IMR-90 (cell line): Measurements from ENCODE around the gene CDH15. TPM values are rescaled to one million over a fixed set of nuclear protein-coding genes. Genes with fewer than 3 reads are reported as not detected.

Experiments used
- ATAC-seq: fragments of 200-7000 bp; cut with Tn5 transposase; 2 replicates; pipeline ENCODE4 v1.9.1; 2020; ENCODE audit warnings: low read depth, mild to moderate bottlenecking, moderate library complexity
- BruUV-seq: library from RNA; stranded (reverse); fragments of 400-500 nt; replicated peaks from 2 replicates; lab custom pipeline; 2021; lab: Mats Ljungman, UMichigan
- CTCF ChIA-PET: fragments of 300-600 bp; formaldehyde crosslinking; extraction: SDS; loops from one replicate; lab custom pipeline; 2021; ENCODE audit warnings: antibody characterized with exemption; lab: Yijun Ruan, JAX
- POLR2A ChIA-PET: fragments of 300-600 bp; sonication (Branson Sonifier 250); formaldehyde crosslinking; loops from one replicate; lab custom pipeline; 2022; ENCODE audit warnings: antibody characterized with exemption; ENCODE audit not compliant: unreplicated experiment; lab: Charles Lee
- DNase-seq: peaks from one replicate; pipeline ENCODE4 v3.0.0; 2013
- H2AFZ ChIP-seq: replicated peaks from 2 replicates; pipeline ENCODE3; 2013; ENCODE audit warnings: low read length, mild to moderate bottlenecking; ENCODE audit not compliant: poor library complexity
- H2AK5ac ChIP-seq: 2 replicates; pipeline ENCODE4 v1.6.1; 2013; ENCODE audit warnings: low read depth, low read length, inconsistent platforms
- H2AK9ac ChIP-seq: replicated peaks from 2 replicates; pipeline ENCODE3; 2013; ENCODE audit warnings: mild to moderate bottlenecking, low read depth, low read length, moderate library complexity; ENCODE audit not compliant: poor library complexity
- H2BK120ac ChIP-seq: 2 replicates; pipeline ENCODE4 v1.6.1; 2013; ENCODE audit warnings: low read depth, low read length, inconsistent platforms
- H2BK15ac ChIP-seq: 3 replicates; pipeline ENCODE4 v1.6.1; 2013; ENCODE audit warnings: low read depth, low read length, inconsistent platforms
- H2BK20ac ChIP-seq: 2 replicates; pipeline ENCODE4 v1.6.1; 2013; ENCODE audit warnings: low read depth, mild to moderate bottlenecking, inconsistent platforms, low read length, moderate library complexity
- H2BK5ac ChIP-seq: 2 replicates; pipeline ENCODE4 v1.6.1; 2013; ENCODE audit warnings: mild to moderate bottlenecking, low read depth, low read length, inconsistent platforms; ENCODE audit not compliant: poor library complexity, severe bottlenecking
- H3K14ac ChIP-seq: replicated peaks from 2 replicates; pipeline ENCODE4 v1.6.1; 2013; ENCODE audit warnings: low read depth, low read length, inconsistent platforms
- H3K18ac ChIP-seq: 2 replicates; pipeline ENCODE4 v1.6.1; 2013; ENCODE audit warnings: low read depth, low read length, control low read depth
- H3K23ac ChIP-seq: 2 replicates; pipeline ENCODE4 v1.6.1; 2013; ENCODE audit warnings: low read depth, low read length, inconsistent platforms
- H3K27ac ChIP-seq: 2 replicates; pipeline ENCODE4 v1.5.1; 2013; ENCODE audit warnings: mild to moderate bottlenecking, control low read depth, low read length; ENCODE audit not compliant: insufficient read depth
- H3K27me3 ChIP-seq: 2 replicates; pipeline ENCODE4 v1.6.1; 2013; ENCODE audit warnings: low read length; ENCODE audit not compliant: control insufficient read depth, insufficient read depth
- H3K36me3 ChIP-seq: 2 replicates; pipeline ENCODE4 v1.6.1; 2013; ENCODE audit warnings: low read length, mixed read lengths; ENCODE audit not compliant: control insufficient read depth, insufficient read depth
- H3K4ac ChIP-seq: 2 replicates; pipeline ENCODE4 v1.6.1; 2013; ENCODE audit warnings: low read depth, low read length, inconsistent platforms
- H3K4me1 ChIP-seq: 2 replicates; pipeline ENCODE4 v1.6.1; 2013; ENCODE audit warnings: low read length, mixed read lengths; ENCODE audit not compliant: control insufficient read depth, insufficient read depth
- H3K4me2 ChIP-seq: 2 replicates; pipeline ENCODE4 v1.6.1; 2013; ENCODE audit warnings: low read depth, mild to moderate bottlenecking, control low read depth, low read length, moderate library complexity
- H3K4me3 ChIP-seq: 2 replicates; pipeline ENCODE4 v1.5.1; 2013; ENCODE audit warnings: low read depth, mild to moderate bottlenecking, control low read depth, low read length, moderate library complexity; ENCODE audit not compliant: insufficient read depth
- H3K56ac ChIP-seq: 2 replicates; pipeline ENCODE4 v1.6.1; 2013; ENCODE audit warnings: low read length, inconsistent platforms; ENCODE audit not compliant: insufficient read depth; ENCODE audit errors: extremely low read depth
- H3K79me1 ChIP-seq, 2 experiments: 2 replicates each; pipeline ENCODE4 v1.6.1; 2013; ENCODE audit warnings: low read length in 2 of 2, inconsistent platforms in 1 of 2, low read depth in 1 of 2
- H3K9ac ChIP-seq: 2 replicates; pipeline ENCODE4 v1.6.1; 2013; ENCODE audit warnings: low read depth, low read length, control low read depth
- H3K9me1 ChIP-seq: 2 replicates; pipeline ENCODE4 v1.6.1; 2013; ENCODE audit warnings: low read length, inconsistent platforms; ENCODE audit not compliant: insufficient read depth
- H3K9me3 ChIP-seq: 2 replicates; pipeline ENCODE4 v1.6.1; 2013; ENCODE audit warnings: low read length; ENCODE audit not compliant: control insufficient read depth, insufficient read depth
- H4K20me1 ChIP-seq: 2 replicates; pipeline ENCODE4 v1.6.1; 2013; ENCODE audit warnings: low read length, inconsistent platforms; ENCODE audit not compliant: insufficient read depth
- H4K5ac ChIP-seq: 2 replicates; pipeline ENCODE4 v1.6.1; 2013; ENCODE audit warnings: mild to moderate bottlenecking, low read depth, low read length, control low read depth
- H4K8ac ChIP-seq, 2 experiments: 2 replicates each; pipeline ENCODE4 v1.6.1; 2013; ENCODE audit warnings: low read depth in 2 of 2, low read length in 2 of 2, control low read depth in 1 of 2, inconsistent platforms in 1 of 2
- H4K91ac ChIP-seq: 2 replicates; pipeline ENCODE4 v1.6.1; 2013; ENCODE audit warnings: low read depth, low read length, inconsistent platforms; ENCODE audit not compliant: insufficient read depth
- FOS ChIP-seq: fragments of 150-350 bp; IDR thresholded peaks from 2 replicates; pipeline ENCODE4 v1.6.1; 2016; ENCODE audit warnings: low read depth, low read length
- MAFK ChIP-seq: IDR thresholded peaks from 2 replicates; pipeline ENCODE4 v1.6.1; 2012; ENCODE audit warnings: low read depth, low read length, improper control_type of control experiment
- MAZ ChIP-seq: IDR thresholded peaks from 2 replicates; pipeline ENCODE4 v1.6.1; 2012; ENCODE audit warnings: low read depth, mild to moderate bottlenecking, low read length, improper control_type of control experiment, moderate library complexity, borderline replicate concordance
- POLR2A ChIP-seq: IDR thresholded peaks from 2 replicates; pipeline ENCODE4 v1.6.1; 2012; ENCODE audit warnings: mild to moderate bottlenecking, low read depth, low read length
- RCOR1 ChIP-seq: IDR thresholded peaks from 2 replicates; pipeline ENCODE4 v1.6.1; 2012; ENCODE audit warnings: mild to moderate bottlenecking, low read length, improper control_type of control experiment; ENCODE audit not compliant: insufficient replicate concordance
- SMC3 ChIP-seq: fragments of 150-350 bp; IDR thresholded peaks from 2 replicates; pipeline ENCODE4 v1.6.1; 2016; ENCODE audit warnings: low read depth, mild to moderate bottlenecking, antibody characterized with exemption, low read length, moderate library complexity
- USF2 ChIP-seq: fragments of 150-350 bp; IDR thresholded peaks from 2 replicates; pipeline ENCODE4 v1.6.1; 2017; ENCODE audit warnings: mild to moderate bottlenecking, antibody characterized with exemption, low read length, low read depth
- WGBS, 2 experiments: methylation state at CpG; one replicate each; pipeline versions ENCODE4 v1.1.5 to v1.1.7; 2013; ENCODE audit warnings: missing lambda C conversion rate in 2 of 2; ENCODE audit not compliant: insufficient read length in 1 of 2; ENCODE audit errors: extremely low coverage in 2 of 2; 5-methylcytosine and 5-hydroxymethylcytosine counted together
- dilution Hi-C: fragments of 300-500 bp; cut with HindIII; formaldehyde crosslinking; loops from one replicate; pipeline ENCODE4 v1.14.3; 2018; ENCODE audit warnings: low sequenced_read_pairs; ENCODE audit not compliant: unreplicated experiment
- in situ Hi-C: fragments of 300-500 bp; cut with MboI; formaldehyde crosslinking; loops from 3 replicates; pipeline ENCODE4 v1.14.3; 2019; ENCODE audit warnings: low sequenced_read_pairs, inconsistent platforms, mixed read lengths
- intact Hi-C: fragments of 100-400 bp; cut with micrococcal nuclease; formaldehyde crosslinking; loops from 2 replicates; pipeline ENCODE4 v1.10.0; 2022
- polyA plus RNA-seq, 3 experiments: library from polyadenylated mRNA; depleted of rRNA; stranded (reverse); fragments of >200 nt; gene quantifications; 2 replicates each; pipeline ENCODE4 v1.2.3, GENCODE V29; 2012; ENCODE audit warnings: low replicate concordance in 1 of 3
- total RNA-seq: library from RNA; depleted of rRNA; stranded (reverse); fragments of >200 nt; gene quantifications from 2 replicates; pipeline ENCODE4 v1.2.3, GENCODE V29; 2012

The CDH15 gene
- total and polyA plus RNA-seq, 2 of the 4 experiments (the other 2 are of a cell fraction), result 0.18 to 0.62 TPM

- intact Hi-C loops, result no loop called here
- Histone ChIP-seq H3K23ac (no peak overlapping the region), H3K9me1 (no peaks in the 10 kb centered on the region), H3K4me3 (no peak overlapping the region), H2BK15ac (no peak overlapping the region), H4K8ac (no peak overlapping the region), H3K56ac (no peak overlapping the region), H2BK5ac (no peak overlapping the region), H3K36me3 (no peaks in the 10 kb centered on the region; the same call in 1 of the 2 replicates), H4K91ac (no peak overlapping the region), H2AK5ac (no peak overlapping the region), H3K14ac (no peak overlapping the region), H2AK9ac (no peak overlapping the region), H4K20me1 (peaks cover 3% of the 10 kb centered on the region; the same call in 1 of the 2 replicates), H3K27me3 (peaks cover 2% of the 10 kb centered on the region; the same call in 1 of the 2 replicates), H2BK20ac (no peak overlapping the region), H3K79me1 (no peaks in the 10 kb centered on the region), H3K9ac (no peak overlapping the region), H3K4ac (no peak overlapping the region), H2AFZ (no peak overlapping the region), H3K4me2 (no peak overlapping the region), H2BK120ac (no peak overlapping the region), H3K18ac (no peak overlapping the region), H4K5ac (no peak overlapping the region), H3K9me3 (no peaks in the 10 kb centered on the region), H3K4me1 (peaks cover 8% of the 10 kb centered on the region), H3K27ac (no peak overlapping the region)
- no TSS peak for BruUV-seq
- dilution Hi-C loops, result no loop called here
- in situ Hi-C loops, result no loop called here
- no peak for TF ChIP-seq RCOR1
- TF ChIP-seq MAFK, result no peak
- TF ChIP-seq USF2, result no peak
- TF ChIP-seq MAZ, result no peak
- TF ChIP-seq SMC3, result no peak
- TF ChIP-seq POLR2A, result no peak
- no peak for TF ChIP-seq FOS
- DNase-seq (no peak), ATAC-seq (no peak)
- POLR2A ChIA-PET, result no interaction called here
- CTCF ChIA-PET, result no interaction called here
- 92% methylated on average over 9 of the region's 12 CpGs; no CpG with 5 or more reads in 1 of the 2 experiments for WGBS, 2 experiments
Observed at GRCh38 chr16:89157778-89158177, 13.8 kb upstream of the CDH15 start.
